HCT116 (cell line): ENCODE results near the gene ABI1. TPM values are rescaled to one million over a fixed set of nuclear protein-coding genes. Genes with fewer than 3 reads are reported as not detected.

Experiments used
- ATAC-seq: fragments of 200-7000 bp; cut with Tn5 transposase; 2 replicates; pipeline ENCODE4 v1.9.1; 2020; ENCODE audit warnings: mild to moderate bottlenecking, moderate library complexity
- BruUV-seq: library from RNA; stranded (reverse); fragments of 400-500 nt; replicated peaks from 2 replicates; lab custom pipeline; 2021; lab: Mats Ljungman, UMichigan
- CTCF ChIA-PET: fragments of 300-600 bp; sonication (Branson Sonifier 250); formaldehyde crosslinking; loops from one replicate; lab custom pipeline; 2021; ENCODE audit warnings: antibody characterized with exemption; lab: Charles Lee
- POLR2A ChIA-PET: fragments of 300-600, 350-600 bp; sonication (Branson Sonifier 250); formaldehyde crosslinking; loops from one replicate; lab custom pipeline; 2021; ENCODE audit warnings: antibody characterized with exemption; lab: Charles Lee
- RAD21 ChIA-PET, 2 experiments: fragments of 300-600 bp; sonication (Branson Sonifier 250); formaldehyde crosslinking; loops; one replicate each; lab custom pipeline; 2023; ENCODE audit warnings: low total read pairs in 2 of 2; ENCODE audit not compliant: uncharacterized antibody in 2 of 2, unreplicated experiment in 2 of 2, low non-redundant PET in 1 of 2; lab: Charles Lee
- DNase-seq: peaks from one replicate; pipeline ENCODE4 v3.0.0-alpha.2; 2010; ENCODE audit warnings: low read depth, low spot score
- H2AFZ ChIP-seq: fragments of 200-600 bp; shearing (Covaris generic), sonication (generic); 2 replicates; pipeline ENCODE4 v1.6.1; 2017; ENCODE audit warnings: low read depth, mixed run types, mixed read lengths, antibody characterized with exemption, low read length; ENCODE audit not compliant: poor library complexity, severe bottlenecking
- H3K27ac ChIP-seq: 2 replicates; pipeline ENCODE4 v1.5.1; 2012; ENCODE audit warnings: low read depth, low read length
- H3K27me3 ChIP-seq: fragments of 200-600 bp; sonication (generic); 2 replicates; pipeline ENCODE4 v1.6.1; 2016; ENCODE audit warnings: mixed run types, low read length, mixed read lengths; ENCODE audit not compliant: insufficient read depth
- H3K36me3 ChIP-seq, 2 experiments: fragments of 200-500 bp in 1 of 2; fragments of 200-600 bp in 1 of 2; sonication (Bioruptor generic) in 1 of 2; sonication (generic) in 1 of 2; 2 replicates each; pipeline versions ENCODE4 v1.5.1 to v1.6.1; 2014 to 2016; ENCODE audit warnings: low read length in 2 of 2, inconsistent platforms in 1 of 2, mixed read lengths in 1 of 2, mixed run types in 1 of 2; ENCODE audit not compliant: insufficient read depth in 2 of 2, control insufficient read depth in 1 of 2
- H3K4me1 ChIP-seq, 2 experiments: fragments of 200-600 bp in 1 of 2; sonication (generic) in 1 of 2; 2 replicates each; pipeline versions ENCODE4 v1.5.1 to v1.6.1; 2012 to 2017; ENCODE audit warnings: low read length in 2 of 2, inconsistent platforms in 1 of 2, mild to moderate bottlenecking in 1 of 2, mixed read lengths in 1 of 2, mixed run types in 1 of 2, moderate library complexity in 1 of 2; ENCODE audit not compliant: insufficient read depth in 2 of 2, control insufficient read depth in 1 of 2
- H3K4me2 ChIP-seq: fragments of 200-600 bp; sonication (generic); 2 replicates; pipeline ENCODE4 v1.6.1; 2017; ENCODE audit warnings: mixed run types, low read length, mixed read lengths
- H3K4me3 ChIP-seq, 2 experiments: fragments of 200-600 bp in 1 of 2; sonication (generic) in 1 of 2; replicated peaks in 1 of 2; 2 replicates each; pipeline ENCODE4 v1.5.1; 2011 to 2016; ENCODE audit warnings: low read length in 2 of 2, control low read depth in 1 of 2, low read depth in 1 of 2, mild to moderate bottlenecking in 1 of 2, mixed read lengths in 1 of 2, mixed run types in 1 of 2
- H3K79me2 ChIP-seq: fragments of 200-600 bp; sonication (generic); 2 replicates; pipeline ENCODE4 v1.6.1; 2017; ENCODE audit warnings: mild to moderate bottlenecking, mixed run types, low read length, moderate library complexity, mixed read lengths; ENCODE audit not compliant: insufficient read depth
- H3K9ac ChIP-seq: fragments of 200-600 bp; sonication (generic); 2 replicates; pipeline ENCODE4 v1.6.1; 2016; ENCODE audit warnings: low read length, mixed read lengths
- H3K9me2 ChIP-seq: fragments of 200-600 bp; sonication (generic), shearing (Covaris generic); 2 replicates; pipeline ENCODE4 v1.6.1; 2017; ENCODE audit warnings: mixed run types, mild to moderate bottlenecking, moderate library complexity; ENCODE audit not compliant: insufficient read depth
- H3K9me3 ChIP-seq, 2 experiments: fragments of 200-500 bp in 1 of 2; fragments of 200-600 bp in 1 of 2; sonication (Bioruptor generic) in 1 of 2; sonication (generic) in 1 of 2; 2 replicates each; pipeline ENCODE4 v1.6.1; 2014 to 2017; ENCODE audit warnings: low read length in 2 of 2, mixed read lengths in 2 of 2, inconsistent platforms in 1 of 2, low read depth in 1 of 2, mild to moderate bottlenecking in 1 of 2, mixed run types in 1 of 2, moderate library complexity in 1 of 2; ENCODE audit not compliant: control insufficient read depth in 1 of 2, insufficient read depth in 1 of 2
- H4K20me1 ChIP-seq: fragments of 200-600 bp; sonication (generic), shearing (Covaris generic); 2 replicates; pipeline ENCODE4 v1.6.1; 2017; ENCODE audit warnings: mixed run types, mild to moderate bottlenecking, moderate library complexity; ENCODE audit not compliant: insufficient read depth
- EGR1 ChIP-seq: IDR thresholded peaks from 2 replicates; pipeline ENCODE4 v1.6.1; 2012; ENCODE audit warnings: low read depth
- ELF1 ChIP-seq: IDR thresholded peaks from 2 replicates; pipeline ENCODE4 v1.6.1; 2012; ENCODE audit warnings: low read depth, borderline replicate concordance
- FOSL1 ChIP-seq: IDR thresholded peaks from 2 replicates; pipeline ENCODE4 v1.6.1; 2012; ENCODE audit warnings: low read depth
- JUND ChIP-seq: IDR thresholded peaks from 2 replicates; pipeline ENCODE4 v1.6.1; 2012
- POLR2A ChIP-seq: IDR thresholded peaks from 2 replicates; pipeline ENCODE4 v1.7.0; 2011; ENCODE audit warnings: borderline replicate concordance; ENCODE audit not compliant: insufficient read depth, insufficient read length; ENCODE audit errors: extremely low read depth
- RAD21 ChIP-seq: IDR thresholded peaks from 2 replicates; pipeline ENCODE4 v1.6.1; 2012; ENCODE audit warnings: low read depth, mild to moderate bottlenecking
- SIN3A ChIP-seq: IDR thresholded peaks from 2 replicates; pipeline ENCODE4 v1.6.1; 2012; ENCODE audit warnings: low read depth
- SRF ChIP-seq: IDR thresholded peaks from 2 replicates; pipeline ENCODE4 v1.6.1; 2012; ENCODE audit warnings: low read depth
- TCF7L2 ChIP-seq: IDR thresholded peaks from 2 replicates; pipeline ENCODE4 v1.7.0; 2011; ENCODE audit warnings: borderline replicate concordance, inconsistent platforms; ENCODE audit not compliant: insufficient read depth, insufficient read length; ENCODE audit errors: extremely low read depth
- ZFX ChIP-seq: fragments of 450-650 bp; IDR thresholded peaks from 2 replicates; pipeline ENCODE4 v1.6.1; 2017
- intact Hi-C: fragments of 100-400 bp; cut with micrococcal nuclease; formaldehyde crosslinking; loops from 2 replicates; pipeline ENCODE4 v1.10.0; 2022
- total RNA-seq: library from RNA; stranded (reverse); gene quantifications from one replicate; pipeline ENCODE4 v1.2.1, GENCODE V29; 2021; ENCODE audit not compliant: unreplicated experiment
- TF ChIP-seq, protein P1 (sequence below), 3 experiments: fragments of 200-600 bp in 1 of 3; sonication (generic) in 1 of 3; IDR thresholded peaks in 2 of 3; conservative IDR thresholded peaks in 1 of 3; 2 replicates each; pipeline ENCODE4 v1.5.1; 2012 to 2017; ENCODE audit warnings: low read depth in 2 of 3, low read length in 2 of 3, antibody characterized with exemption in 1 of 3, borderline replicate concordance in 1 of 3, control low read depth in 1 of 3, mild to moderate bottlenecking in 1 of 3, mixed read lengths in 1 of 3, mixed run types in 1 of 3, moderate library complexity in 1 of 3; ENCODE audit not compliant: insufficient read depth in 1 of 3
- TF ChIP-seq, protein P2 (sequence below): IDR thresholded peaks from 2 replicates; pipeline ENCODE4 v1.6.1; 2012

The ABI1 gene
- total RNA-seq, 1 experiment from 2014 or later: 34.8 TPM

DNA sequence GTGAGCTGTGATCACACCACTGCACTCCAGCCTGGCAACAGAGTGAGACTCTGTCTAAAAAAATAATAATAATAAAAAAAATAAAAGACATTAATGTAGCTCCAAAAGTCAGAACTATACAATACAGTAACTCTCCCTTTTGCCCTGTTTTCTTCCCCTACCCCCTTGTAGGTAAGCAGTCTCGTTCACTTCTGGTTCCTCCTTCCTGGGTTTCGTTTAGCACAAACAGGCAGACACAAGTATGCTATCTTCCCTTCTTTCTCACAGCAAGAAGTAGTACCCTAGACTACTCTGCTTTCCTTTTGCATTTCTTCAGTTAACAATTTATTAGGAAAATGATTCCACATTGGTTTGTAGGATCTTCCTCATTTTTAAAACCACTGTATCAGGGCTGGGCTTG, 130.2 kb downstream of the ABI1 start:
- no TSS peak for BruUV-seq
- peaks cover 27 to 47% of the 10 kb centered on the region in 2 experiments; a peak in 3 of 4 replicates for H3K36me3 ChIP-seq
- H3K27me3 ChIP-seq: no peaks in the 10 kb centered on the region
- TF ChIP-seq RAD21: no peak
- intact Hi-C loops: no loop called here
- H3K9me3 ChIP-seq: no peaks in the 10 kb centered on the region
- no peak overlapping the region for H3K4me3 ChIP-seq
- H3K79me2 ChIP-seq: peaks cover 3% of the 10 kb centered on the region; the same call in 1 of the 2 replicates
- H4K20me1 ChIP-seq: no peaks in the 10 kb centered on the region
- DNase-seq: no peak
- no peak overlapping the region for H3K9ac ChIP-seq
- H3K4me2 ChIP-seq: no peak overlapping the region
- POLR2A ChIA-PET: no interaction called here
- H3K9me2 ChIP-seq: no peaks in the 10 kb centered on the region
- RAD21 ChIA-PET: no interaction called here
- H2AFZ ChIP-seq: no peak overlapping the region
- no peaks in the 10 kb centered on the region for H3K4me1 ChIP-seq
- no peak overlapping the region for H3K27ac ChIP-seq
- no peak for ATAC-seq
- CTCF ChIA-PET: no interaction called here

GRCh38 chr10:26729395-26729794, 131.4 kb downstream of the ABI1 start:
- H3K27me3 ChIP-seq: no peaks in the 10 kb centered on the region
- H3K4me2 ChIP-seq: no peak overlapping the region
- no peaks in the 10 kb centered on the region for H3K9me2 ChIP-seq
- ChIA-PET RAD21 (no interaction called here), POLR2A (no interaction called here), CTCF (interaction anchor here (1.8 kb wide), 1 partner anchor 153 kb away, joined by 7 read pairs; no protein-coding TSS in a partner anchor)
- H3K9me3 ChIP-seq: no peaks in the 10 kb centered on the region
- TF ChIP-seq SRF: no peak
- TF ChIP-seq POLR2A: no peak
- no peak for TF ChIP-seq RAD21
- no peak for TF ChIP-seq SIN3A
- TF ChIP-seq, protein P1, sequence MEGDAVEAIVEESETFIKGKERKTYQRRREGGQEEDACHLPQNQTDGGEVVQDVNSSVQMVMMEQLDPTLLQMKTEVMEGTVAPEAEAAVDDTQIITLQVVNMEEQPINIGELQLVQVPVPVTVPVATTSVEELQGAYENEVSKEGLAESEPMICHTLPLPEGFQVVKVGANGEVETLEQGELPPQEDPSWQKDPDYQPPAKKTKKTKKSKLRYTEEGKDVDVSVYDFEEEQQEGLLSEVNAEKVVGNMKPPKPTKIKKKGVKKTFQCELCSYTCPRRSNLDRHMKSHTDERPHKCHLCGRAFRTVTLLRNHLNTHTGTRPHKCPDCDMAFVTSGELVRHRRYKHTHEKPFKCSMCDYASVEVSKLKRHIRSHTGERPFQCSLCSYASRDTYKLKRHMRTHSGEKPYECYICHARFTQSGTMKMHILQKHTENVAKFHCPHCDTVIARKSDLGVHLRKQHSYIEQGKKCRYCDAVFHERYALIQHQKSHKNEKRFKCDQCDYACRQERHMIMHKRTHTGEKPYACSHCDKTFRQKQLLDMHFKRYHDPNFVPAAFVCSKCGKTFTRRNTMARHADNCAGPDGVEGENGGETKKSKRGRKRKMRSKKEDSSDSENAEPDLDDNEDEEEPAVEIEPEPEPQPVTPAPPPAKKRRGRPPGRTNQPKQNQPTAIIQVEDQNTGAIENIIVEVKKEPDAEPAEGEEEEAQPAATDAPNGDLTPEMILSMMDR (IDR thresholded peaks at IDR 0.05 in 2 of 3, conservative IDR thresholded peaks at IDR 0.05 in 1 of 3; ENCODE audit: borderline replicate concordance in 1 of 3, insufficient read depth in 1 of 3, low read depth in 2 of 3, low read length in 2 of 3): no peak
- TF ChIP-seq TCF7L2: no peak
- TF ChIP-seq JUND: no peak
- no peak for TF ChIP-seq ZFX
- no peak for TF ChIP-seq ELF1
- no peak for TF ChIP-seq FOSL1
- TF ChIP-seq, protein P2, sequence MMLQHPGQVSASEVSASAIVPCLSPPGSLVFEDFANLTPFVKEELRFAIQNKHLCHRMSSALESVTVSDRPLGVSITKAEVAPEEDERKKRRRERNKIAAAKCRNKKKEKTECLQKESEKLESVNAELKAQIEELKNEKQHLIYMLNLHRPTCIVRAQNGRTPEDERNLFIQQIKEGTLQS: no peak
- TF ChIP-seq EGR1: no peak
- ATAC-seq (no peak), DNase-seq (no peak)
- BruUV-seq: no TSS peak
- no peaks in the 10 kb centered on the region for H3K4me1 ChIP-seq
- H3K9ac ChIP-seq: no peak overlapping the region
- peaks cover 3% of the 10 kb centered on the region; the same call in 1 of the 2 replicates for H3K79me2 ChIP-seq
- intact Hi-C loops: no loop called here
- no peak overlapping the region for H2AFZ ChIP-seq
- H3K27ac ChIP-seq: no peak overlapping the region
- peaks cover 32 to 51% of the 10 kb centered on the region in 2 experiments; a peak in 3 of 4 replicates for H3K36me3 ChIP-seq
- H3K4me3 ChIP-seq: no peak overlapping the region
- no peaks in the 10 kb centered on the region for H4K20me1 ChIP-seq
